Hematopoietic multipotent progenitor cell treated with erythropoietin and hydrocortisone succinate and interleukin-3 and kit ligand, for 17 days (in vitro differentiated cells): Measurements from ENCODE around the gene ADGRG6.

Experiments used
- DNase-seq: peaks from one replicate; pipeline ENCODE4 v3.0.0-alpha.2; 2015; ENCODE audit warnings: low spot score

Gene ADGRG6

GRCh38 chr6:142489722-142490610 lies 188.2 kb downstream of the ADGRG6 start:
- DNase-seq: no peak
